Stimulated activated CD4-positive, alpha-beta T cell treated with anti-CD3 and anti-CD28 coated beads, TNF-alpha, amount 100 ng/mL, for 48 hours (primary cell): ENCODE measurements around the gene COL5A1.
"Not testable (repeated sequence)": the region's sequence is repeated elsewhere in the genome, so short reads cannot be mapped to it uniquely, and the experiment has no call there.

ENCODE experiments used
- DNase-seq, 3 donors: peaks; one replicate each; pipeline ENCODE4 v3.0.0-alpha.2; 2020; ENCODE audit warnings: low read depth in 3 of 3

The COL5A1 gene

GRCh38 chr9:134852906-134853654, 211.5 kb downstream of the COL5A1 start:
- DNase-seq: no peak

- no peak for DNase-seq
Observed at GRCh38 chr9:134853893-134854292, 212.3 kb downstream of the COL5A1 start.

GRCh38 chr9:134854541-134854981, 213.0 kb downstream of the COL5A1 start:
- DNase-seq: no peak

GRCh38 chr9:134855231-134855899, 213.8 kb downstream of the COL5A1 start:
- DNase-seq: no peak

- DNase-seq: no peak
Observed at GRCh38 chr9:134855900-134856377, 214.3 kb downstream of the COL5A1 start.

- not testable (repeated sequence) for DNase-seq
Observed at GRCh38 chr9:134857451-134857850, 215.8 kb downstream of the COL5A1 start.

- DNase-seq: peak; percentile 26 to 49 (median 44)
Observed at GRCh38 chr9:134858051-134858841, 216.6 kb downstream of the COL5A1 start.

GRCh38 chr9:134860510-134860909, 218.9 kb downstream of the COL5A1 start:
- DNase-seq: no peak

- DNase-seq: no peak
Observed at GRCh38 chr9:134861595-134862334, 220.2 kb downstream of the COL5A1 start.

- DNase-seq: no peak
Observed at GRCh38 chr9:134863306-134863902, 221.8 kb downstream of the COL5A1 start.

- no peak for DNase-seq
Observed at GRCh38 chr9:134863941-134864820, 222.6 kb downstream of the COL5A1 start.

- no peak for DNase-seq
Observed at GRCh38 chr9:134864821-134865190, 223.2 kb downstream of the COL5A1 start.

GRCh38 chr9:134867917-134868750, 226.5 kb downstream of the COL5A1 start:
- DNase-seq: no peak

- DNase-seq: no peak
Observed at GRCh38 chr9:134868751-134869553, 227.3 kb downstream of the COL5A1 start.

- no peak for DNase-seq
Observed at GRCh38 chr9:134869554-134870300, 228.1 kb downstream of the COL5A1 start.

- DNase-seq: no peak
Observed at GRCh38 chr9:134870301-134870694, 228.7 kb downstream of the COL5A1 start.

- no peak for DNase-seq
Observed at GRCh38 chr9:134870746-134871662, 229.4 kb downstream of the COL5A1 start.
